HAP-1 (cell line): ENCODE data around the gene ATG4A.

Source experiments
- DNase-seq, 2 experiments: peaks; one replicate each; pipeline ENCODE4 v3.0.0-alpha.2; 2016 to 2020; ENCODE audit warnings: low spot score in 2 of 2
- H3K27me3 ChIP-seq: fragments of 250-450 bp; sonication (Bioruptor Pico); 2 replicates; pipeline ENCODE4 v1.5.1; 2020; ENCODE audit warnings: low read depth, mild to moderate bottlenecking, moderate library complexity
- H3K36me3 ChIP-seq: fragments of 250-450 bp; sonication (Bioruptor Pico); replicated peaks from 2 replicates; pipeline ENCODE4 v1.5.1; 2020; ENCODE audit warnings: mild to moderate bottlenecking
- H3K4me1 ChIP-seq: fragments of 250-450 bp; sonication (Bioruptor Pico); 2 replicates; pipeline ENCODE4 v1.5.1; 2020; ENCODE audit warnings: mild to moderate bottlenecking
- H3K4me3 ChIP-seq: fragments of 250-450 bp; sonication (Bioruptor Pico); 2 replicates; pipeline ENCODE4 v1.5.1; 2020; ENCODE audit warnings: mild to moderate bottlenecking, moderate library complexity
- H3K9me3 ChIP-seq: fragments of 250-450 bp; sonication (Bioruptor Pico); 2 replicates; pipeline ENCODE4 v1.5.1; 2020; ENCODE audit warnings: mild to moderate bottlenecking, moderate library complexity
- in situ Hi-C: fragments of 300-500 bp; cut with MboI; formaldehyde crosslinking; loops from 3 replicates; pipeline ENCODE4 v1.14.3; 2020; ENCODE audit warnings: low sequenced_read_pairs, inconsistent platforms, mixed read lengths

Gene ATG4A

DNA sequence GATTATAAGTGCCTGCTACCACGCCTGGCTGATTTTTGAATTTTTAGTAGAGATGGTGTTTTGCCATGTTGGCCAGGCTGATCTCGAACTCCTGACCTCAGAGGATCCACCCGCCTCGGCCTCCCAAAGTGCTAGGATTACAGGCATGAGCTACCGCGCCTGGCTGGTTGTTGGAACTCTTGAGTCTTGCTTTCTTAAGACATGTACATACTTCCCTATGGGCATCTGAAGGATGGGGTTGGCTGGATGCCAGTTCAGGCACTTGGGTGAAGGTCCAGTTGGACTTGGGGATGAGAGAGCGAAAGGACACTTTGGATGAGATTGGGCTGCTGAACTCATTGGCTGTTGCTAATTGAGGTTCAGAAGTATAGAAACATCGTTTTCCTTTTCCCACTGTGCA is 40.5 kb downstream of the ATG4A start:
- Histone ChIP-seq H3K4me1 (peaks cover 2% of the 10 kb centered on the region; the same call in 1 of the 2 replicates), H3K27me3 (no peaks in the 10 kb centered on the region), H3K4me3 (no peak overlapping the region), H3K9me3 (no peaks in the 10 kb centered on the region), H3K36me3 (no peaks in the 10 kb centered on the region)
- in situ Hi-C loops: no loop called here
- no peak for DNase-seq

DNA sequence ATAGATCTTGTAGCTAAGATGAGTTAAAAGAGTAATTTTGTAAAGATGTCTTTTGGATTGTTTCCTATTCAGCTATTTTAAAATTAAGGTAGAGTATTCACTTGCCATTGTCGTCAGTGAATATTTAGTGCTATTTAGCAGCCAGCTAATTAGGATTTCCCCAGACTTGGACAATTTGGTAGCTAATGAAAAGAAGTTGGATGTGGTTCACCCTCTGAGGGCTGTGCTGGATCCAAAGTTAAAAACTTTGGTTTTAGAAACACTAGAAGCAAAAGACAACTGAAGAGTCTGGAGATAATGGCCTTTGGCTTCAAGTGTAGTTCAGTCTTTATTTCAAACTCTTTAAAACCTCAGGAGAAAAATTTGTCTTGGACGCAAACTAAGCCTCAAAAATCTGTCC is 41.3 kb downstream of the ATG4A start:
- H3K4me1 ChIP-seq: peaks cover 2% of the 10 kb centered on the region; the same call in 1 of the 2 replicates
- in situ Hi-C loops: no loop called here

DNA sequence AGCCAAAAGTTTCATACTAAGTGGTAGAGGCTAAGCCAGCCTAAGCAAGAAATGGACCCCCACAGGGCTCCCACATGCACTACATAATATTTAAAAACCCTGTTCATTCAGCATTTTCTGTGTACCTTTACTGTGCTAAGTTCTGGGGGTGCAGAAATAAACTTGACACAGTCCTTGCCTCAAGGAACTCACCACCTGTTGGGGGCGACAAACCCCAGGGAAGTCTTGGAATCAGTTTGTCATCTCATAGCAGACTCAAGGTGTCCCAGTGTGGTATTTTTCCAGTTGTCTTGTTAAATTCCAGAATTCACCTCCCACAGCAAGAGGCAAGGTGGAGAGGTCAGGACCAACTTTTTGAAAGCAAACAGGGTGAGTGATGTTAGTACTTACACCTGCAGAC is 43.1 kb downstream of the ATG4A start:
- peak in 1 of 2 experiments; percentile 29 for DNase-seq

More for the DNA sequence above, 41.3 kb downstream of the ATG4A start:
- H3K4me3 ChIP-seq: no peak overlapping the region
- no peaks in the 10 kb centered on the region for H3K9me3 ChIP-seq
- DNase-seq: no peak
- no peaks in the 10 kb centered on the region for H3K27me3 ChIP-seq
- H3K36me3 ChIP-seq: no peaks in the 10 kb centered on the region

DNA sequence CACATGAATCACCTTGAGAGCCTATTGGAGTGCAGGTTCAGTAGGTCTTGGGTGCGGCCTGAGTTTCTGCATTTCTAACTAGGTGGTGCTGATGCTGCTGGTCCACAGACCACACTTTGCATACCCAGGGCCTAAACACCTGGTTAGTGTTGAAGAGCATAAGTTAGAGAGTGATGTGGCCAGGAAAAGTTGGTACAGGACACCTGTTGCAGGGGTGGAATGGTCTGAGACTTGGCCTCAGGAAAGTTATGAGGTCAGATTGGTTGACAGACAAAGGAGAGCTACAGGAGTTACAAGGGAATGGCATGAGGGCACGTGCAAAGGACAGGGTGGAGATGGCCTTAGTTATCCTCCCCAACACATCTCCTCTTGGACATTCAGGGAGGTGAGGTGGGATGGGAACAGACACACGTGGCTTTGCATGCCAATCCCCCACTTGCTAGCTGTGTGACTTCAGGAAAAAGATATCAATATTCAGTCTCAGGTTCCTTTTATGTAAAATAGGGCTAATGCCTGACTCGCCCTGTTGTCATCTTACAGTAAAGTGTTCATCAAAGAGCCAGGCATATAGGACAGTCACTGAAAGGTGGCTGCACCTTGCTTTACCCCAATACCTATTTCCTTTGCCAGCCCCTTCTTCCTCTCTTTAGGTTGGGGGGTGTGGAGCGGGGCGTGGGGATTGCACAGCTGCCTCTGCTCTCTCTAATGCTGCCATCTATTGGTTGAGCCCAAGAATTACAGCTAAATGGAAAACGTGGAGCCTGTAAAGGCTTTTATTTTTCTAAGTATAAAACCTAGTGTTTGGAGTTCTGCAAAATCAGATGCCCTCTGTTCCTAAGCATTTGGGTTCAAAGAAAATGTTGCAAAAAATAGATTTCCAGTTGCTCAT is 47.5 kb downstream of the ATG4A start:
- Histone ChIP-seq H3K27me3 (no peaks in the 10 kb centered on the region), H3K9me3 (no peaks in the 10 kb centered on the region), H3K4me3 (no peak overlapping the region), H3K4me1 (no peaks in the 10 kb centered on the region), H3K36me3 (no peaks in the 10 kb centered on the region)
- in situ Hi-C loops: no loop called here
- DNase-seq: peak in 1 of 2 experiments; percentile 48

More for the DNA sequence above, 43.1 kb downstream of the ATG4A start:
- no peaks in the 10 kb centered on the region for H3K27me3 ChIP-seq
- H3K4me3 ChIP-seq: no peak overlapping the region
- H3K9me3 ChIP-seq: no peaks in the 10 kb centered on the region
- H3K36me3 ChIP-seq: no peaks in the 10 kb centered on the region
- H3K4me1 ChIP-seq: peaks cover 2% of the 10 kb centered on the region; the same call in 1 of the 2 replicates
- in situ Hi-C loops: no loop called here

DNA sequence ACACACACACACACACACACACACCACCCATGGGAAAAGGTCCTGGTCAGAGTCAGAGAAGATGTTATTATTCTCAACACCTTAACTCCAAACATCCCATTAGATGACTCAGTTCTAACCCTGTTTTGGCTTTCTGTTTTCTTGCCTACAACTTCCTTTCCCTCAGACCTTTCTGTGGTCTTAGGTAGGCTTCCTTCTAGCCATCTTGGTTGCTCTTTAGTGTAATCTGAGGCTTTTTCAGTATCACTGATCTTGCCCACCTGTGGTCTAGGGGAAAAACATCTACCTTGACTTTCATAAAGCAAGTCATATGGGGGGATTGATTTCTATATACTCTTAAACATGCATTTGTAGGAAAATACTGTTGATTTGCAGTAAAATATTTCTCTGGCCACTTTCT is 56.9 kb downstream of the ATG4A start:
- Histone ChIP-seq H3K9me3 (no peaks in the 10 kb centered on the region), H3K4me3 (no peak overlapping the region), H3K27me3 (no peaks in the 10 kb centered on the region), H3K36me3 (no peaks in the 10 kb centered on the region), H3K4me1 (no peaks in the 10 kb centered on the region)
- no peak for DNase-seq
- in situ Hi-C loops: no loop called here

DNA sequence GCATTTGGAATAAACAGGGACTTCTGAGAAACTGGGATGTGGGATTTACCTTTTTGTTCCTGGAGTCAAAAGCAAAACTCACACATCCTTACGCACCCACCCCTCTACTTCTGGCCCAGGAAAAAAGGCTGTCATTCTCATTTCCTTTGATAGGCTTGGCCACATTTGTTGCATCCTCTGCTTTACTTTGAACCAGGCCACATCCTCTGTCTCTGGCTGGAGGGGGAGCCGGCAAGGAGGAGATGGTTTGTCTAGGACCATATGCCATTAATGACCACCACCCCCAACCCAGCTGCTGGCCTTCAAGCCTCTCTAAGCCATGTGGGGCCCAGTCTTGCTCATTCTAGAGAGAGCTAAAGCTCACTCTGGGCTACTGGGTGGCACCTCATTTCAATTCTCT is 64.5 kb downstream of the ATG4A start:
- Histone ChIP-seq H3K4me1 (no peaks in the 10 kb centered on the region), H3K4me3 (no peak overlapping the region), H3K9me3 (no peaks in the 10 kb centered on the region), H3K36me3 (no peaks in the 10 kb centered on the region), H3K27me3 (no peaks in the 10 kb centered on the region)
- in situ Hi-C loops: no loop called here
- no peak for DNase-seq

DNA sequence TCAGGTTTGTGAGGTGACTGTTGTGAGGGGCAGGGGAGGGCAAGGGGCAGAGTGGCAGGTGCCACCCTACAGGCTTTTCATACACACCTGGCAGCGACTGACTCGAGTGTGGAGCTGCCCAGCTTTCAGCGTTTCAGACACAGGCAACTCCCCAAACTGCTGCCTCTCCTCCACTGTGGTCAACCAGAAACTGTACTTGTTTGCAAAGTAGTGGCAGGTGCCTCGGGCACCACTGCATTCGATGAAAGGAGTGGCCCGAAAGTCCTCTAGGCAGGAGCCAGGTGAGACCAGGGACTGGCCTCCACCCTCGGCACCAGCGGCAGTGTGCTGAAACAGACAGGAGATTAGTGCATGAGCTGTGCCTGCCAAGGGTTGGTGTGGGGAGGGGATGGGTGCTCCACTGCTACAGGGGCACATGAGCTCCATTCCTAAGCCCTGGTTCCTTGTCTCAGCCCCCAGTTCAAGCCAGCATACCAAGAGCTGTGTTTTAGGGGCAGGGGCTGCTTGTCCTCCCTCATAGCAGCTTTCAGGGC is 65.4 kb downstream of the ATG4A start:
- no peaks in the 10 kb centered on the region for H3K4me1 ChIP-seq
- H3K4me3 ChIP-seq: no peak overlapping the region
- H3K27me3 ChIP-seq: no peaks in the 10 kb centered on the region
- H3K36me3 ChIP-seq: no peaks in the 10 kb centered on the region
- no peaks in the 10 kb centered on the region for H3K9me3 ChIP-seq
- in situ Hi-C loops: no loop called here
- DNase-seq: no peak

DNA sequence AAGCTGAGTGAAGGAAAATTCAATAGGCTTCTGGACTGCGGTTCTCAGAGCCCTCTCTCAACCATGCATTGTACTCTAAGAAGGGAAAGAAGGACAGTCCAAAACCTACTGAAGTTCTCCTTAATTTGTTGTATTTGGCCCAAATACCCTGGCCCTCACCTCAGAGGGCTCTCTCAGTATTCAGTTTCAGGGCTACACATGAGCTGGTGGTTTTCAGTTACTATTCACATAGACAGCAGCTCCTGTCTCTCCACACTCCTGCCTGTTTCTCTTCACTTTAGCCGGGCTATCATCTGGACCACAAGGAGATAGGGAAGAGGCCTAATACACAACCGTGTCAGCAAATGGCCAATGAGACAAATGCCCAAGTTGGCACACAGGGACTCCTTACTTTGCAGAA is 66.0 kb downstream of the ATG4A start:
- Histone ChIP-seq H3K9me3 (no peaks in the 10 kb centered on the region), H3K36me3 (no peaks in the 10 kb centered on the region), H3K4me3 (no peak overlapping the region), H3K4me1 (no peaks in the 10 kb centered on the region), H3K27me3 (no peaks in the 10 kb centered on the region)
- DNase-seq: no peak
- in situ Hi-C loops: no loop called here

DNA sequence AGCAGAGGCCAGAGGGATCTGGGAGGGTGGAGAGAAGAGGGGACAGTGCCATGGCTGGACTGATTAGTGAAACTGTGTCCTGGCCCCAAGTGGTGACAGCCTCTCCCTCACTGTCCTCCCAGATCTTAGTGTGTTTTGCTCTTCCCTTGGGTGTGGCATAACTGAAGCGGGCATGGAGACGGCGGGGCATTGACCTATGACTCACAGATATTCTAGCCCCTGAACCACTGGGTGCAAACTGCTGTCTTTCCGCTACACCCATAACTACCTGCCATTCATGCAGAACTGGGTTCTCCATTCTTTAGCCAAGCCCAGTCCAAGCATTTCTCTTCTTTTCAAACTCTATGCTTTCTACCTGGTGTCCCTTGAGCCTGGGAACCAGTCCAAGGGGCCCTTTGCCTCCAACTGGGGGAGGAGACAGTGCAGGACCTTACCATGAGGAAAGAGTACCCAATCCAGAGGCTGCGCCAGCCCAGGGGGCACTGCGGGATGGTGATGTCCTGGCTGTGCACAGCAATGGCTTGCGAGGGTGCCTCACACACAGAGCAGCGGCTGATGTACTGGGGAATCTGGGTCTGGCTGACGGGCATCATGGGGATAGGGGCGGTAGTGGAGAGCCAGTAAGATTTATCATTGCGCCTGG is 67.6 kb downstream of the ATG4A start:
- Histone ChIP-seq H3K4me3 (no peak overlapping the region), H3K27me3 (no peaks in the 10 kb centered on the region), H3K36me3 (no peaks in the 10 kb centered on the region), H3K4me1 (no peaks in the 10 kb centered on the region), H3K9me3 (no peaks in the 10 kb centered on the region)
- no peak for DNase-seq
- in situ Hi-C loops: no loop called here

DNA sequence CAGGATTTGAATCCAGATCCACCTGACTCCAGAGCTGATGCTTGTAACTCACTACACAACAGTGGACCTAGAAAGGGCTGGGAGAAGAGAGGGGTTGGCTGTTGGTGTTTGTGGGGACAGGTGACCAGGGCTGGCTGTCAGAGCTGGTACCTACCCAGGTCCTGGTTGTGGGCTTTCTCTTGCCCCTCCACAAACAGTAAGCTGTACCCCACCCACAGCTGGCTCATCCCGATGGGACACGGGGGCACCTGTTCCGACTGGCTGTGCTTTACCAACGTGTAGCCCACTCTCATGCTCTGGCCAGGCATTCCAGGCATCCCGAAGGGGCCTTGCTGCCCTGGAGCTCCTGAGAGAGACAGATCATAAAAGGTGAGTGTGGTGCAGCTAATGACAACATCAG is 68.7 kb downstream of the ATG4A start:
- in situ Hi-C loops: no loop called here
- no peaks in the 10 kb centered on the region for H3K27me3 ChIP-seq

DNA sequence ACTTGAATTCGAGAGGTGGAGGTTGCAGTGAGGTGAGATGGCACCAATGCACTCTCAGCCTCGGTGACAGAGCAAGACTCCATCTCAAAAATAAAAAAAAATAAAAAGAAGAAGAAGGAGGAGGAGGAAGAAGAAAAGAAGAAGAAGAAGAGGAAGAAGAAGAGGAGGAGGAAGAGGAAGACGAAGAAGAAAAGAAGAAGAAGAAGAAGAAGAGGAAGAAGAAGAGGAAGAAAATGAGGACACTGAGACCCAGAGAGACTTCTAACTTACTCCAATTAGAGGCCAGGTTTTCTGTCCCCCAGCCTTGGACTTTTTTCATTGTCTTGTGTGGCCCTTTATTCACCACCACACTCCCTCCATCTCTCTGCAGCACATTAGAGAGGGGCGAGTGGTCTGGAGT is 70.7 kb downstream of the ATG4A start:
- no peak for DNase-seq
- Histone ChIP-seq H3K36me3 (no peaks in the 10 kb centered on the region), H3K4me1 (no peaks in the 10 kb centered on the region), H3K9me3 (no peaks in the 10 kb centered on the region), H3K4me3 (no peak overlapping the region), H3K27me3 (no peaks in the 10 kb centered on the region)
- in situ Hi-C loops: no loop called here

More for the DNA sequence above, 68.7 kb downstream of the ATG4A start:
- no peak for DNase-seq
- H3K4me1 ChIP-seq: no peaks in the 10 kb centered on the region
- no peaks in the 10 kb centered on the region for H3K36me3 ChIP-seq
- H3K4me3 ChIP-seq: no peak overlapping the region
- H3K9me3 ChIP-seq: no peaks in the 10 kb centered on the region

DNA sequence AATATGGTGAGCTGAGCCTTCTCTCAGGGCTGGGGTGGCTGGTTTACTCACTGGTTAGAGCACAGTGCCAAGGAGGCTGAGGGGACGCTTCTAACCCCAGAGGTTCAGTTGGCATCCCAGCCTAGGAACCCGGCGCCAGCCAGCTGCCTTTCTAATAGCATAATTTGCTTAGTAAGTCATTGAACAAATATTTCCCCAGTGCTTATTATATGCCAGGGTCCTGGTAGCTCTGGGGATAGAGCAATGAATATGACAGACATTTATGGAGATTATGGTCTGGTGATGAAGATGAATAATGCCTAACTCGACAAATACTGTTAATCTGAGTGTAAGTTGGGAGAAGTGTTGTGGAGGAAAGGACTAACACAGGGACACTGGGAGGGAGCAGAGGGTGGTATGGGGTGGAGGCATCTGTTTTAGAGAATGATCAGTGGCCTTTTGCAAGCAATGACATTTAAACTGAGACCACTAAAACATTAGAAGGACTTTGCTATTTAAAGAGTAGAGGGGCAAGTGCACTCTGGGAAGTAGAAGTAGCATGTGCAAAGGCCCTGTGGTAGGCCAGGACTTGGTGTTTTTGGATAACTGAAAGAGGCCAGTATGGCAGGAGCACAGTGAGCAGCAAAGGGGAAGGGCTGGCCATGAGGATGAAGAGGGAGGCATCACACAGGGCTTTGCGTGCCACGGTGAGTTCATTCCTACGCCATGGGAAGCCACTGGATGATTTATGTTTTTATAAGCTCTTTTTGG is 71.9 kb downstream of the ATG4A start:
- no peaks in the 10 kb centered on the region for H3K4me1 ChIP-seq
- DNase-seq: no peak
- no peak overlapping the region for H3K4me3 ChIP-seq
- no peaks in the 10 kb centered on the region for H3K9me3 ChIP-seq
- H3K36me3 ChIP-seq: no peaks in the 10 kb centered on the region
- no peaks in the 10 kb centered on the region for H3K27me3 ChIP-seq
- in situ Hi-C loops: no loop called here

DNA sequence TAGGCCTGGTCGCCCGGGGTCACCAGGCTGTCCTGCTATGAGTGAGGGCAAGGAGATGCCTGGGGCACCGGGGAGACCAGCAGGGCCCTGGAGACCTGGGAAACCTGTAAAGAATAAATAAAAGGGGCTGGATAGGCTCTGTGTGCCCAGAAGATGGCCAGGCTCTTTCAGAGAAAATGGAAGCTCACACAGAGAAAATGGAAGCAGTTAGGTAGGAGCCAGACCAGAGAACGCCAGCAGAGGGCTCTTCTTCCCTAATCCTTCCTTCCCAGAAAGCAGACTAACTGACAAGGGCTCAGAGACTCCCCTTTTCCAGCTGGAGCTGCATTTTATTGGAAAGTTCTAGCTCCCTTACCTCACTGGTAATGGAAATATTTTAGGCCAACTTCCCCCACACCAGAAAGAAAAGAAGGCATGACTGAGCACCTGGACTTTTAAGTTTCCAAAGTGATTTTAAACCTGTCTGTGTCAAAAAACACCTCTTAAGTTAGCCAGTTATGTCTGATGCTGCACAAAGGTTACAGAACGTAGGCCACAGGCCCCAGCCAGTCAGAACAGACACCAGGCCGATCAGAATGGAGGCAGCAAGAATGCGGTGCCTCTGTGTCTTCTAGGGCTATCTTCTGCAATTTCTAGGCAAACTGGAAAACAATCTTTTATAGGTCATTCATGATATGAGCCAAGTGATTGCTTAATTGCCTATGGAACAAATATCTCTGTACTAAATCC is 74.0 kb downstream of the ATG4A start:
- Histone ChIP-seq H3K36me3 (peaks cover 3% of the 10 kb centered on the region; the same call in 1 of the 2 replicates), H3K4me3 (no peak overlapping the region), H3K27me3 (no peaks in the 10 kb centered on the region), H3K4me1 (no peaks in the 10 kb centered on the region), H3K9me3 (no peaks in the 10 kb centered on the region)
- peak; percentile 61 to 65 for DNase-seq
- in situ Hi-C loops: no loop called here
